T-helper 1 cell treated with Interleukin-12 subunit alpha and Interleukin-12 subunit beta and Interleukin-4 antibody, amounts not matched to agents 30 ng/mL and 1 ng/mL, for 36 hours (primary cell): Measurements from ENCODE around the gene URGCP. TPM values are rescaled to one million over a fixed set of nuclear protein-coding genes. Genes with fewer than 3 reads are reported as not detected.
"Not testable (repeated sequence)": the region's sequence is repeated elsewhere in the genome, so short reads cannot be mapped to it uniquely, and the experiment has no call there.

ENCODE experiments used
- intact Hi-C: fragments of 100-400 bp; cut with micrococcal nuclease; formaldehyde crosslinking; loops from one replicate; pipeline ENCODE4 v1.15.1; 2024
- total RNA-seq: library from RNA; stranded (reverse); gene quantifications from 2 replicates; pipeline ENCODE4 v1.2.3, GENCODE V29; 2022

Gene URGCP
- total RNA-seq, 1 donor from 2014 or later = 24.1 TPM

- intact Hi-C loops = no loop called here
Observed at GRCh38 chr7:43922726-43923125, 16.3 kb upstream of the URGCP start.

- intact Hi-C loops = no loop called here
Observed at GRCh38 chr7:43921423-43921822, 15.0 kb upstream of the URGCP start.

- intact Hi-C loops = no loop called here
Observed at GRCh38 chr7:43915907-43916306, 9.5 kb upstream of the URGCP start.

- intact Hi-C loops = no loop called here
Observed at GRCh38 chr7:43914795-43915194, 8.4 kb upstream of the URGCP start.

GRCh38 chr7:43905956-43906330 lies 453 bp downstream of the URGCP start:
- intact Hi-C loops = loop anchor here (1.0 kb wide), 2 partner anchors 20 to 37 kb away; partner anchors contain the start of genes MRPS24 and UBE2D4

- intact Hi-C loops = no loop called here
Observed at GRCh38 chr7:43905209-43905946, 1.0 kb downstream of the URGCP start.

GRCh38 chr7:43904533-43905208 lies 1.7 kb downstream of the URGCP start:
- intact Hi-C loops = no loop called here

- intact Hi-C loops = no loop called here
Observed at GRCh38 chr7:43902542-43903054, 3.8 kb downstream of the URGCP start.

GRCh38 chr7:43898571-43898970 lies 7.8 kb downstream of the URGCP start:
- intact Hi-C loops = not testable (repeated sequence)

GRCh38 chr7:43895847-43896415 lies 10.5 kb downstream of the URGCP start:
- intact Hi-C loops = no loop called here

- intact Hi-C loops = no loop called here
Observed at GRCh38 chr7:43891069-43891955, 15.1 kb downstream of the URGCP start.

- intact Hi-C loops = no loop called here
Observed at GRCh38 chr7:43890468-43890867, 15.9 kb downstream of the URGCP start.

- intact Hi-C loops = no loop called here
Observed at GRCh38 chr7:43888993-43889945, 17.1 kb downstream of the URGCP start.

- intact Hi-C loops = no loop called here
Observed at GRCh38 chr7:43884617-43885016, 21.8 kb downstream of the URGCP start.

GRCh38 chr7:43884209-43884608 lies 22.2 kb downstream of the URGCP start:
- intact Hi-C loops = no loop called here

GRCh38 chr7:43880596-43880995 lies 25.8 kb downstream of the URGCP start:
- intact Hi-C loops = no loop called here

GRCh38 chr7:43879477-43879876 lies 26.9 kb downstream of the URGCP start:
- intact Hi-C loops = no loop called here

- intact Hi-C loops = no loop called here
Observed at GRCh38 chr7:43878867-43879266, 27.5 kb downstream of the URGCP start.

- intact Hi-C loops = no loop called here
Observed at GRCh38 chr7:43877968-43878864, 28.2 kb downstream of the URGCP start.
